B cell (primary cell): ENCODE data around the gene KIF16B. TPM values are rescaled to one million over a fixed set of nuclear protein-coding genes. Genes with fewer than 3 reads are reported as not detected.

Experiments used
- ATAC-seq: fragments of 200-7000 bp; cut with Tn5 transposase; one replicate; pipeline ENCODE4 v1.10.0; 2021; ENCODE audit warnings: low read depth, mild to moderate bottlenecking, moderate number of reproducible peaks, moderate library complexity
- CTCF ChIA-PET: fragments of 350-600 bp; sonication (Branson Sonifier 250); formaldehyde crosslinking; loops from one replicate; lab custom pipeline; 2021; ENCODE audit warnings: antibody characterized with exemption, inconsistent platforms; lab: Charles Lee
- POLR2A ChIA-PET: fragments of 350-600 bp; sonication (Branson Sonifier 250); formaldehyde crosslinking; loops from one replicate; lab custom pipeline; 2021; ENCODE audit warnings: antibody characterized with exemption; lab: Charles Lee
- DNase-seq: peaks from one replicate; pipeline ENCODE4 v3.0.0; 2013
- H2AFZ ChIP-seq: 2 replicates; pipeline ENCODE4 v1.6.1; 2012; ENCODE audit warnings: mild to moderate bottlenecking, low read depth, low read length; ENCODE audit not compliant: insufficient read depth, poor library complexity, severe bottlenecking
- H3K27ac ChIP-seq, 2 donors: 1 replicate in 1 of 2; 2 replicates in 1 of 2; pipeline ENCODE4 v1.5.1; 2012 to 2013; ENCODE audit warnings: low read length in 2 of 2, mild to moderate bottlenecking in 2 of 2, moderate library complexity in 1 of 2
- H3K27me3 ChIP-seq, 4 experiments: fragments of 200-600 bp in 1 of 4; sonication (generic) in 1 of 4; replicated peaks in 1 of 4; 1 replicate in 2 of 4; 2 replicates in 2 of 4; pipeline versions ENCODE4 v1.6.1 to v1.7.0; 2013 to 2016; ENCODE audit warnings: low read length in 3 of 4, mild to moderate bottlenecking in 2 of 4, mixed read lengths in 1 of 4, moderate library complexity in 1 of 4; ENCODE audit not compliant: insufficient read depth in 4 of 4, control insufficient read depth in 3 of 4; ENCODE audit errors: control extremely low read depth in 1 of 4
- H3K36me3 ChIP-seq, 2 experiments: replicated peaks in 1 of 2; 1 replicate in 1 of 2; 2 replicates in 1 of 2; pipeline versions ENCODE4 v1.6.1 to v1.7.1; 2013; ENCODE audit warnings: low read length in 1 of 2; ENCODE audit not compliant: insufficient read depth in 2 of 2, control insufficient read depth in 1 of 2; ENCODE audit errors: control extremely low read depth in 1 of 2, extremely low read depth in 1 of 2
- H3K4me1 ChIP-seq, 2 donors: fragments of 200-600 bp in 1 of 2; sonication (generic) in 1 of 2; 1 replicate in 1 of 2; 2 replicates in 1 of 2; pipeline versions ENCODE4 v1.5.1 to v1.6.1; 2013 to 2017; ENCODE audit warnings: low read length in 2 of 2; ENCODE audit not compliant: control insufficient read depth in 2 of 2, insufficient read depth in 2 of 2
- H3K4me2 ChIP-seq: replicated peaks from 2 replicates; pipeline ENCODE3; 2012; ENCODE audit warnings: mild to moderate bottlenecking, low read depth, low read length; ENCODE audit not compliant: poor library complexity, severe bottlenecking
- H3K4me3 ChIP-seq, 5 experiments: fragments of 200-600 bp in 1 of 5; sonication (generic) in 1 of 5; 1 replicate in 3 of 5; 2 replicates in 2 of 5; pipeline versions ENCODE4 v1.5.1 to v1.7.0; 2011 to 2016; ENCODE audit warnings: low read length in 4 of 5, mild to moderate bottlenecking in 4 of 5, low read depth in 2 of 5, control low read depth in 1 of 5, moderate library complexity in 1 of 5; ENCODE audit not compliant: insufficient read depth in 1 of 5; ENCODE audit errors: control extremely low read depth in 1 of 5, extremely low read depth in 1 of 5
- H3K79me2 ChIP-seq: fragments of 200-600 bp; sonication (generic); one replicate; pipeline ENCODE4 v1.6.0; 2016; ENCODE audit warnings: low read length; ENCODE audit not compliant: control insufficient read depth, insufficient read depth
- H3K9ac ChIP-seq: fragments of 200-600 bp; sonication (generic); 2 replicates; pipeline ENCODE4 v1.6.1; 2017; ENCODE audit warnings: mild to moderate bottlenecking, low read length, moderate library complexity
- H3K9me3 ChIP-seq, 3 donors: one replicate each; pipeline versions ENCODE4 v1.6.1 to v1.7.1; 2013; ENCODE audit warnings: low read length in 2 of 3; ENCODE audit not compliant: control insufficient read depth in 2 of 3, insufficient read depth in 1 of 3; ENCODE audit errors: control extremely low read depth in 1 of 3
- H4K20me1 ChIP-seq: 2 replicates; pipeline ENCODE4 v1.6.0; 2012; ENCODE audit warnings: mild to moderate bottlenecking, low read length; ENCODE audit not compliant: insufficient read depth, control insufficient read depth, poor library complexity, severe bottlenecking
- H3K27ac Mint-ChIP-seq: one replicate; pipeline ENCODE4 v1.8.0; 2021; ENCODE audit warnings: mixed read lengths
- H3K27me3 Mint-ChIP-seq: one replicate; pipeline ENCODE4 v1.8.0; 2021; ENCODE audit warnings: mixed read lengths
- H3K4me1 Mint-ChIP-seq: one replicate; pipeline ENCODE4 v1.8.0; 2021; ENCODE audit warnings: mixed read lengths
- H3K4me3 Mint-ChIP-seq: one replicate; pipeline ENCODE4 v1.8.0; 2021; ENCODE audit warnings: mixed read lengths
- H3K9me3 Mint-ChIP-seq: one replicate; pipeline ENCODE4 v1.8.0; 2022; ENCODE audit warnings: mixed read lengths; ENCODE audit not compliant: insufficient read depth
- CTCF ChIP-seq: fragments of 200-600 bp; IDR thresholded peaks from one replicate; pipeline ENCODE4 v1.8.0; 2022; ENCODE audit warnings: antibody characterized with exemption, mild to moderate bottlenecking
- EZH2 ChIP-seq: IDR thresholded peaks from 2 replicates; pipeline ENCODE4 v1.6.1; 2012; ENCODE audit warnings: borderline replicate concordance, low read depth, mild to moderate bottlenecking, moderate library complexity, low read length; ENCODE audit not compliant: insufficient read depth, poor library complexity, severe bottlenecking
- WGBS: methylation state at CpG from one replicate; pipeline ENCODE4 v1.1.5; 2013; ENCODE audit warnings: missing lambda C conversion rate; ENCODE audit not compliant: insufficient coverage; 5-methylcytosine and 5-hydroxymethylcytosine counted together
- intact Hi-C: fragments of 100-400 bp; cut with micrococcal nuclease; formaldehyde crosslinking; loops from one replicate; pipeline ENCODE4 v1.10.0; 2022
- polyA plus RNA-seq: library from polyadenylated mRNA; depleted of rRNA; stranded (reverse); fragments of >200 nt; gene quantifications from 2 replicates; pipeline ENCODE4 v1.2.3, GENCODE V29; 2012
- total RNA-seq, 2 donors: library from RNA; stranded (reverse); fragments of 120-200 nt in 1 of 2; gene quantifications; 1 replicate in 1 of 2; 2 replicates in 1 of 2; pipeline versions ENCODE4 v1.2.3 to v1.2.4, GENCODE V29; 2013 to 2022

KIF16B gene
- total and polyA plus RNA-seq, 2 donors (not counting 1 experiment from before 2014, with no cell fraction given), result 4.5 to 13.0 TPM

GRCh38 chr20:16551607-16552006 lies 21.6 kb downstream of the KIF16B start:
- ATAC-seq (no peak), DNase-seq (no peak)
- H3K4me2 ChIP-seq, result no peak overlapping the region
- peaks cover 0 to 22% (median 0%) of the 10 kb centered on the region in 3 donors for H3K9me3 ChIP-seq
- peaks cover 5% of the 10 kb centered on the region for H4K20me1 ChIP-seq
- Mint-ChIP-seq H3K27me3 (no peaks in the 10 kb centered on the region), H3K27ac (no peak overlapping the region), H3K9me3 (peaks cover 2% of the 10 kb centered on the region), H3K4me1 (peaks cover under 1% of the 10 kb centered on the region), H3K4me3 (no peak overlapping the region)
- intact Hi-C loops, result no loop called here
- H3K27ac ChIP-seq, result no peak overlapping the region
- H3K79me2 ChIP-seq, result peaks cover 42% of the 10 kb centered on the region
- no peak overlapping the region for H3K4me3 ChIP-seq
- no peaks in the 10 kb centered on the region for H3K36me3 ChIP-seq
- H3K27me3 ChIP-seq, result no peaks in the 10 kb centered on the region
- WGBS, result 100% methylated on average over 3 of the region's 5 CpGs
- H3K4me1 ChIP-seq, result no peaks in the 10 kb centered on the region
- H3K9ac ChIP-seq, result no peak overlapping the region
- no peak overlapping the region for H2AFZ ChIP-seq
- POLR2A ChIA-PET, result no interaction called here
- CTCF ChIA-PET, result no interaction called here
- TF ChIP-seq EZH2 (no peak), CTCF (no peak)

- ChIA-PET POLR2A (no interaction called here), CTCF (no interaction called here)
- H2AFZ ChIP-seq, result no peak overlapping the region
- H3K9ac ChIP-seq, result no peak overlapping the region
- peaks cover 0 to 9% (median 0%) of the 10 kb centered on the region in 3 donors for H3K9me3 ChIP-seq
- 95% methylated on average over 12 of the region's 12 CpGs for WGBS
- peaks cover 0 to 2% of the 10 kb centered on the region in 2 experiments for H3K36me3 ChIP-seq
- intact Hi-C loops, result no loop called here
- Mint-ChIP-seq H3K4me3 (no peak overlapping the region), H3K4me1 (peaks cover 2% of the 10 kb centered on the region), H3K27ac (no peak overlapping the region), H3K27me3 (no peaks in the 10 kb centered on the region), H3K9me3 (peaks cover 2% of the 10 kb centered on the region)
- no peak for TF ChIP-seq EZH2
- TF ChIP-seq CTCF, result no peak
- peaks cover 16% of the 10 kb centered on the region for H3K79me2 ChIP-seq
- H3K4me2 ChIP-seq, result no peak overlapping the region
- no peaks in the 10 kb centered on the region for H3K27me3 ChIP-seq
- no peaks in the 10 kb centered on the region for H3K4me1 ChIP-seq
- ATAC-seq (no peak), DNase-seq (no peak)
- peaks cover 5% of the 10 kb centered on the region for H4K20me1 ChIP-seq
- no peak overlapping the region for H3K27ac ChIP-seq
- H3K4me3 ChIP-seq, result no peak overlapping the region
Measured at GRCh38 chr20:16548068-16548672, 25.1 kb downstream of the KIF16B start.
